HL-60 (cell line): ENCODE data around the gene TCTN1.

Source experiments
- DNase-seq, 2 experiments: peaks; one replicate each; pipeline ENCODE4 v3.0.0-alpha.2; 2010 to 2020; ENCODE audit warnings: low read depth in 1 of 2, low spot score in 1 of 2
- H3K27ac ChIP-seq: fragments of 250-450 bp; sonication (Bioruptor Pico); replicated peaks from 2 replicates; pipeline ENCODE4 v1.5.1; 2020; ENCODE audit warnings: mild to moderate bottlenecking, moderate library complexity
- H3K27me3 ChIP-seq: fragments of 250-450 bp; sonication (Bioruptor Pico); 2 replicates; pipeline ENCODE4 v1.5.1; 2021; ENCODE audit warnings: mild to moderate bottlenecking, moderate library complexity; ENCODE audit not compliant: insufficient read depth, poor library complexity, severe bottlenecking
- H3K4me3 ChIP-seq: replicated peaks from 2 replicates; pipeline ENCODE4 v1.5.1; 2011; ENCODE audit warnings: mild to moderate bottlenecking, control low read depth, low read length; ENCODE audit not compliant: insufficient read depth
- GABPA ChIP-seq: IDR thresholded peaks from 2 replicates; pipeline ENCODE4 v1.6.1; 2012; ENCODE audit warnings: low read depth
- POLR2AphosphoS5 ChIP-seq: IDR thresholded peaks from 2 replicates; pipeline ENCODE4 v1.6.1; 2012; ENCODE audit warnings: low read depth
- SPI1 ChIP-seq: IDR thresholded peaks from 2 replicates; pipeline ENCODE4 v1.6.1; 2012; ENCODE audit warnings: low read depth, mild to moderate bottlenecking, borderline replicate concordance
- TF ChIP-seq, protein P1 (sequence below): IDR thresholded peaks from one replicate; pipeline ENCODE4 v1.5.1; 2011; ENCODE audit warnings: low read length, control low read depth, inconsistent platforms; ENCODE audit not compliant: insufficient read depth
- TF ChIP-seq, protein P2 (sequence below): IDR thresholded peaks from 2 replicates; pipeline ENCODE4 v1.6.1; 2012; ENCODE audit warnings: low read depth; ENCODE audit not compliant: insufficient replicate concordance

The TCTN1 gene

GRCh38 chr12:110616471-110617115, 2.7 kb downstream of the TCTN1 start:
- Histone ChIP-seq H3K27me3 (no peaks in the 10 kb centered on the region), H3K27ac (no peak overlapping the region), H3K4me3 (no peak overlapping the region)
- TF ChIP-seq POLR2AphosphoS5 = no peak
- no peak for TF ChIP-seq GABPA
- no peak for TF ChIP-seq SPI1
- TF ChIP-seq, protein P1, sequence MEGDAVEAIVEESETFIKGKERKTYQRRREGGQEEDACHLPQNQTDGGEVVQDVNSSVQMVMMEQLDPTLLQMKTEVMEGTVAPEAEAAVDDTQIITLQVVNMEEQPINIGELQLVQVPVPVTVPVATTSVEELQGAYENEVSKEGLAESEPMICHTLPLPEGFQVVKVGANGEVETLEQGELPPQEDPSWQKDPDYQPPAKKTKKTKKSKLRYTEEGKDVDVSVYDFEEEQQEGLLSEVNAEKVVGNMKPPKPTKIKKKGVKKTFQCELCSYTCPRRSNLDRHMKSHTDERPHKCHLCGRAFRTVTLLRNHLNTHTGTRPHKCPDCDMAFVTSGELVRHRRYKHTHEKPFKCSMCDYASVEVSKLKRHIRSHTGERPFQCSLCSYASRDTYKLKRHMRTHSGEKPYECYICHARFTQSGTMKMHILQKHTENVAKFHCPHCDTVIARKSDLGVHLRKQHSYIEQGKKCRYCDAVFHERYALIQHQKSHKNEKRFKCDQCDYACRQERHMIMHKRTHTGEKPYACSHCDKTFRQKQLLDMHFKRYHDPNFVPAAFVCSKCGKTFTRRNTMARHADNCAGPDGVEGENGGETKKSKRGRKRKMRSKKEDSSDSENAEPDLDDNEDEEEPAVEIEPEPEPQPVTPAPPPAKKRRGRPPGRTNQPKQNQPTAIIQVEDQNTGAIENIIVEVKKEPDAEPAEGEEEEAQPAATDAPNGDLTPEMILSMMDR = no peak
- TF ChIP-seq, protein P2, sequence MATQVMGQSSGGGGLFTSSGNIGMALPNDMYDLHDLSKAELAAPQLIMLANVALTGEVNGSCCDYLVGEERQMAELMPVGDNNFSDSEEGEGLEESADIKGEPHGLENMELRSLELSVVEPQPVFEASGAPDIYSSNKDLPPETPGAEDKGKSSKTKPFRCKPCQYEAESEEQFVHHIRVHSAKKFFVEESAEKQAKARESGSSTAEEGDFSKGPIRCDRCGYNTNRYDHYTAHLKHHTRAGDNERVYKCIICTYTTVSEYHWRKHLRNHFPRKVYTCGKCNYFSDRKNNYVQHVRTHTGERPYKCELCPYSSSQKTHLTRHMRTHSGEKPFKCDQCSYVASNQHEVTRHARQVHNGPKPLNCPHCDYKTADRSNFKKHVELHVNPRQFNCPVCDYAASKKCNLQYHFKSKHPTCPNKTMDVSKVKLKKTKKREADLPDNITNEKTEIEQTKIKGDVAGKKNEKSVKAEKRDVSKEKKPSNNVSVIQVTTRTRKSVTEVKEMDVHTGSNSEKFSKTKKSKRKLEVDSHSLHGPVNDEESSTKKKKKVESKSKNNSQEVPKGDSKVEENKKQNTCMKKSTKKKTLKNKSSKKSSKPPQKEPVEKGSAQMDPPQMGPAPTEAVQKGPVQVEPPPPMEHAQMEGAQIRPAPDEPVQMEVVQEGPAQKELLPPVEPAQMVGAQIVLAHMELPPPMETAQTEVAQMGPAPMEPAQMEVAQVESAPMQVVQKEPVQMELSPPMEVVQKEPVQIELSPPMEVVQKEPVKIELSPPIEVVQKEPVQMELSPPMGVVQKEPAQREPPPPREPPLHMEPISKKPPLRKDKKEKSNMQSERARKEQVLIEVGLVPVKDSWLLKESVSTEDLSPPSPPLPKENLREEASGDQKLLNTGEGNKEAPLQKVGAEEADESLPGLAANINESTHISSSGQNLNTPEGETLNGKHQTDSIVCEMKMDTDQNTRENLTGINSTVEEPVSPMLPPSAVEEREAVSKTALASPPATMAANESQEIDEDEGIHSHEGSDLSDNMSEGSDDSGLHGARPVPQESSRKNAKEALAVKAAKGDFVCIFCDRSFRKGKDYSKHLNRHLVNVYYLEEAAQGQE = no peak
- DNase-seq = no peak

GRCh38 chr12:110619534-110619953, 5.6 kb downstream of the TCTN1 start:
- H3K27me3 ChIP-seq = no peaks in the 10 kb centered on the region
- TF ChIP-seq, protein P2 = no peak
- no peak for TF ChIP-seq POLR2AphosphoS5
- no peak for TF ChIP-seq SPI1
- no peak for TF ChIP-seq GABPA
- TF ChIP-seq, protein P1 = no peak
- DNase-seq = no peak
- no peak overlapping the region for H3K27ac ChIP-seq
- H3K4me3 ChIP-seq = no peak overlapping the region

- no peak overlapping the region for H3K4me3 ChIP-seq
Observed at GRCh38 chr12:110622582-110622981, 8.7 kb downstream of the TCTN1 start.

More at GRCh38 chr12:110622582-110622981, 8.7 kb downstream of the TCTN1 start:
- no peak for DNase-seq
- TF ChIP-seq GABPA (no peak), POLR2AphosphoS5 (no peak), SPI1 (no peak)
- TF ChIP-seq, protein P1 = no peak
- TF ChIP-seq, protein P2 = no peak
- Histone ChIP-seq H3K27ac (no peak overlapping the region), H3K27me3 (no peaks in the 10 kb centered on the region)
